Panc1 (cell line): ENCODE data around the gene OSBPL10. TPM values are rescaled to one million over a fixed set of nuclear protein-coding genes. Genes with fewer than 3 reads are reported as not detected.

Experiments
- ATAC-seq: fragments of 200-7000 bp; cut with Tn5 transposase; 2 replicates; pipeline ENCODE4 v1.9.1; 2020; ENCODE audit warnings: mild to moderate bottlenecking, moderate library complexity
- BruUV-seq: library from RNA; stranded (reverse); fragments of 400-500 nt; replicated peaks from 2 replicates; lab custom pipeline; 2021; lab: Mats Ljungman, UMichigan
- CTCF ChIA-PET: fragments of 300-600 bp; sonication (Branson Sonifier 250); formaldehyde crosslinking; loops from one replicate; lab custom pipeline; 2022; ENCODE audit warnings: antibody characterized with exemption; lab: Charles Lee
- POLR2A ChIA-PET: fragments of 300-600 bp; sonication (Branson Sonifier 250); formaldehyde crosslinking; loops from one replicate; lab custom pipeline; 2022; ENCODE audit warnings: antibody characterized with exemption; lab: Charles Lee
- DNase-seq: peaks from one replicate; pipeline ENCODE4 v3.0.0-alpha.2; 2010; ENCODE audit warnings: low read depth, low spot score
- H3K27ac ChIP-seq: 2 replicates; pipeline ENCODE4 v1.5.1; 2011; ENCODE audit warnings: mild to moderate bottlenecking, low read length, inconsistent platforms
- H3K27me3 ChIP-seq: fragments of 200-500 bp; sonication (Bioruptor generic); 2 replicates; pipeline ENCODE4 v1.6.0; 2014; ENCODE audit warnings: low read length, inconsistent platforms; ENCODE audit not compliant: control insufficient read depth, insufficient read depth
- H3K36me3 ChIP-seq: fragments of 200-500 bp; sonication (Bioruptor generic); 2 replicates; pipeline ENCODE4 v1.5.1; 2014; ENCODE audit warnings: inconsistent platforms, mild to moderate bottlenecking, low read length, moderate library complexity; ENCODE audit not compliant: control insufficient read depth, insufficient read depth
- H3K4me1 ChIP-seq: 2 replicates; pipeline ENCODE4 v1.5.1; 2011; ENCODE audit warnings: inconsistent platforms, mild to moderate bottlenecking, low read length, moderate library complexity; ENCODE audit not compliant: control insufficient read depth, insufficient read depth
- H3K4me3 ChIP-seq, 2 experiments: 2 replicates each; pipeline ENCODE4 v1.5.1; 2011 to 2012; ENCODE audit warnings: low read depth in 2 of 2, low read length in 2 of 2, mild to moderate bottlenecking in 2 of 2, inconsistent platforms in 1 of 2, moderate library complexity in 1 of 2
- H3K9me3 ChIP-seq: fragments of 200-500 bp; sonication (Bioruptor generic); 2 replicates; pipeline ENCODE4 v1.5.1; 2014; ENCODE audit warnings: low read depth, mild to moderate bottlenecking, inconsistent platforms, low read length, moderate library complexity; ENCODE audit not compliant: control insufficient read depth, insufficient read depth
- CTCF ChIP-seq: fragments of 450-650 bp; IDR thresholded peaks from 2 replicates; pipeline ENCODE4 v1.5.1; 2017; ENCODE audit warnings: mild to moderate bottlenecking
- POLR2AphosphoS5 ChIP-seq: IDR thresholded peaks from 2 replicates; pipeline ENCODE4 v1.6.1; 2012; ENCODE audit warnings: mild to moderate bottlenecking, low read depth, low read length, moderate library complexity
- REST ChIP-seq, 2 experiments: IDR thresholded peaks; 2 replicates each; pipeline ENCODE4 v1.6.1; 2011 to 2012; ENCODE audit warnings: low read depth in 2 of 2, control low read depth in 1 of 2, low read length in 1 of 2, mild to moderate bottlenecking in 1 of 2, moderate library complexity in 1 of 2; ENCODE audit not compliant: insufficient read depth in 1 of 2
- SIN3A ChIP-seq: IDR thresholded peaks from 2 replicates; pipeline ENCODE4 v1.6.1; 2012; ENCODE audit warnings: low read depth, mild to moderate bottlenecking, low read length, moderate library complexity, borderline replicate concordance; ENCODE audit not compliant: insufficient read depth
- TCF7L2 ChIP-seq: IDR thresholded peaks from 2 replicates; pipeline ENCODE4 v1.6.1; 2011; ENCODE audit warnings: mild to moderate bottlenecking, low read depth, low read length, inconsistent platforms
- in situ Hi-C: cut with HindIII; loops from 2 replicates; pipeline ENCODE4 v1.10.0; 2016; ENCODE audit warnings: low sequenced_read_pairs, low pct_unique_long_range_greater_than_20kb
- intact Hi-C: fragments of 100-400 bp; cut with micrococcal nuclease; formaldehyde crosslinking; loops from one replicate; pipeline ENCODE4 v1.10.0; 2022; ENCODE audit not compliant: unreplicated experiment
- total RNA-seq: library from RNA; stranded (reverse); gene quantifications from one replicate; pipeline ENCODE4 v1.2.1, GENCODE V29; 2021; ENCODE audit not compliant: unreplicated experiment

OSBPL10 gene
- total RNA-seq, 1 experiment from 2014 or later: 88.1 TPM

GRCh38 chr3:31890007-31890406 is 91.1 kb downstream of the OSBPL10 start:
- no TSS peak for BruUV-seq
- TF ChIP-seq CTCF: no peak
- no peak for TF ChIP-seq TCF7L2
- TF ChIP-seq SIN3A: no peak
- TF ChIP-seq POLR2AphosphoS5: no peak
- TF ChIP-seq REST (IDR thresholded peaks at IDR 0.05; ENCODE audit: insufficient read depth in 1 of 2, low read depth in 2 of 2, low read length in 1 of 2): no peak
- Histone ChIP-seq H3K27ac (peak overlapping the region; percentile 46; the same call in 1 of the 2 replicates), H3K9me3 (no peaks in the 10 kb centered on the region), H3K4me3 (no peak overlapping the region), H3K4me1 (peaks cover 5% of the 10 kb centered on the region; the same call in 1 of the 2 replicates), H3K36me3 (no peaks in the 10 kb centered on the region), H3K27me3 (no peaks in the 10 kb centered on the region)
- CTCF ChIA-PET: interaction anchor here (0.5 kb wide), 1 partner anchor 91 kb away, joined by 6 read pairs; the partner anchor contains the start of genes OSBPL10 and ZNF860
- ATAC-seq (no peak), DNase-seq (no peak)
- in situ Hi-C loops: no loop called here
- POLR2A ChIA-PET: interaction anchor here (1.3 kb wide), 1 partner anchor 10 kb away, joined by 3 read pairs; no protein-coding TSS in a partner anchor
- intact Hi-C loops: no loop called here

DNA sequence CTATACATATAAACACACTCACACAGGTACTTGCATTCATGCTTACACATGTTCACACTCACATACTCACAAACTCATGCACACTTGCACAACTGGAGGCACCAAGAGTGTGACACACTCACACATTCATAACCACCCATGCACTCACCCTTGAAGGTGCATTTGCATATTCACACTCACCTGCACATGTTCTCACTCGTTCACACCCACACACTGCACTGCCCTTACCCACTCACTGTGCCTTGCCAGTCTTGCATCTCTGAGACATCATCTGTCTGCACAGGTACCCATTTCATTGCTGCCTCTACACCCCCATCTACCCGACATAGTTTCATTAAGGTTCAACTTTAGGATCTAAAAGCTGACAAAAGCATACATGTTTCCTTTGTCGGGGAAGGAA is 95.8 kb downstream of the OSBPL10 start:
- Histone ChIP-seq H3K36me3 (no peaks in the 10 kb centered on the region), H3K27ac (no peak overlapping the region), H3K9me3 (no peaks in the 10 kb centered on the region), H3K27me3 (no peaks in the 10 kb centered on the region), H3K4me1 (peaks cover 8% of the 10 kb centered on the region; the same call in 1 of the 2 replicates), H3K4me3 (no peak overlapping the region)
- TF ChIP-seq REST (IDR thresholded peaks at IDR 0.05; ENCODE audit: insufficient read depth in 1 of 2, low read depth in 2 of 2, low read length in 1 of 2): no peak
- no peak for TF ChIP-seq POLR2AphosphoS5
- TF ChIP-seq TCF7L2: no peak
- ChIA-PET POLR2A (interaction anchor here (0.7 kb wide), 1 partner anchor 53 kb away, joined by 3 read pairs; no protein-coding TSS in a partner anchor), CTCF (no interaction called here)
- DNase-seq (no peak), ATAC-seq (no peak)
- in situ Hi-C loops: no loop called here
- intact Hi-C loops: no loop called here
- no TSS peak for BruUV-seq
